Measurements from ENCODE around the gene NBAS. TPM values are rescaled to one million over a fixed set of nuclear protein-coding genes. Genes with fewer than 3 reads are reported as not detected.
A peak's percentile ranks its signal among the peaks of the same experiment; 100 is the strongest.
"Not testable (repeated sequence)": the region's sequence is repeated elsewhere in the genome, so short reads cannot be mapped to it uniquely, and the experiment has no call there.

The NBAS gene
- total RNA-seq, 2 experiments from 2014 or later, result 32.9 to 34.0 TPM

DNA sequence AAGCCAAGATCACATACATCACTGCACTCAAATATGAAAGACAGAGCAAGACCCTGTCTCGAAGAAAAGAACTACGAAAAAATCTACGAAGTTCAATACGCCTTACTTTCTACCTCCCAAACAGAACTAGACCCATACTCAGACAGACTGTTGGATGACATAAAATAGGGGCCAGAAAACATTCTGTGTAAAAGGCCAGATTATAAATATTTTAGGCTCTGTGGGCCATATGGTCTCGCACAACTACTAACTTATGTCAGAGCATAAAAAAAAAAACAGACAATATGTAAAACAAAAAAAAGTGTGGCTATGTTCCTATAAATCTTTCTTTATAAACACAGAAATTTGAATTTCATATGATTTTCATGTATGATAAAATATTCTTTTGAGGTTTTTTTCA is 40.8 kb downstream of the NBAS start:
- DNase-seq, result no peak
- CTCF ChIA-PET, result interaction anchor here (1.7 kb wide), 1 partner anchor 14 kb away, joined by 5 read pairs; no protein-coding TSS in a partner anchor
- Mint-ChIP-seq H3K9me3 (ENCODE audit: low read depth) (no peaks in the 10 kb centered on the region), H3K27ac (no peak overlapping the region), H3K4me3 (no peak overlapping the region), H3K36me3 (peaks cover 28% of the 10 kb centered on the region), H3K27me3 (no peaks in the 10 kb centered on the region), H3K4me1 (no peaks in the 10 kb centered on the region)
- ATAC-seq, result no peak

DNA sequence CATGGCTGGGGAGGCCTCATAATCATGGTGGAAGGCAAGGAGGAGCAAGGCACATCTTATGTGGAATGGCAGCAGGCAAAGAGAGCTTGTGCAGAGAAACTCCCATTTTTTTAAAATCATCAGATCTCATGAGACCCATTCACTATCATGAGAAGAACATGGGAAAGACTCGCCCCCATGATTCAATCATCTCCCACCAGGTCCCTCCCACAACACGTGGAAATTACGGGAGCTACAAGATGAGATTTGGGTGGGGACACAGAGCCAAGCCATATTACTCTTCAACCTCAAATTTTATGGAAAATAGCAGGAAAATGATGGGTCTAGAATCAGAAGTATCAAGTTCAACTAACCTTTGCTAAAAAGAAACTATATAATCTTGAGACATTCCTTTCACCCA is 42.4 kb downstream of the NBAS start:
- H3K27me3 Mint-ChIP-seq; ATAC-seq; H3K27ac Mint-ChIP-seq; CTCF ChIA-PET; H3K9me3 Mint-ChIP-seq (ENCODE audit: low read depth); DNase-seq; H3K4me3 Mint-ChIP-seq; H3K4me1 Mint-ChIP-seq: not testable (repeated sequence)
- peaks cover 23% of the 10 kb centered on the region for H3K36me3 Mint-ChIP-seq

DNA sequence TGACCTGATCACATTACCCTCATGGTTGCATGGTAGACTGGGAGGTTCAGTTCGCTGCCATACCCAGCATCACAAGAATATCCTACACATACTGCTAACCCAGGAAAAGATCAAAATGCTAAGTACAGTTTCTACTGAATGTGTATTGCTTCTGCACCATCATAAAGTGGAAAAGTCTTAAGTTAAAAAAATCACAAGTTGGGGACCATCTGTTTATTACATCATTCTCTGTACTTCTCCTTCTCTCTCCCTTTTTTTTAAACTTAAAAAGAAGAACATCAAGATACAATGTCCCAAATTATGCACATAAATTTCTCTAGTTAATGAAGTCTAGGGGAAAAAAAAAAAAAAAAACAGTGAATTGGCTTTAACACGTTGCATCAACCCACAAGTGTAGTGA is 43.3 kb downstream of the NBAS start:
- no peak for DNase-seq
- Mint-ChIP-seq H3K36me3 (peaks cover 21% of the 10 kb centered on the region), H3K4me3 (no peak overlapping the region), H3K4me1 (no peaks in the 10 kb centered on the region), H3K9me3 (ENCODE audit: low read depth) (no peaks in the 10 kb centered on the region), H3K27ac (no peak overlapping the region), H3K27me3 (no peaks in the 10 kb centered on the region)
- ATAC-seq, result no peak
- CTCF ChIA-PET, result no interaction called here

DNA sequence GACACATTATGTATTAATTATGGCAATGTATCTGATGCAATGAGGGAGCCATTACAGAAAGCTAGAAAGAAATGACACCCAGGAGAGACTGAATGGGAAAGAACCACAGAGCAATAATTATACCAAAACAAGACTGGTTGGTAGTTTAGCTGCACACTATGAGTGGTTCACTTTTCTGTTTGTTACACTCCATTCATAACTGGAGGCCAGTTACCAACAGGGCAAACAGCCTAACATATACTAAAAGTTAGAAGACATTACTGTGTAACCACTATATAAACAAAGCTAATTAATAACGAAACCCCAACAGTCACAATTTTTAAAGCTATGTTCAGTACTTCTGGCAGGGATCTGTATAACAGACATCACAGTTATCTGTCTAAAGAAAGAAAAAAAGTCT is 49.4 kb downstream of the NBAS start:
- CTCF ChIA-PET, result no interaction called here
- H3K27me3 Mint-ChIP-seq, result no peaks in the 10 kb centered on the region
- peaks cover 3% of the 10 kb centered on the region for H3K4me1 Mint-ChIP-seq
- ATAC-seq (peak; percentile 55), DNase-seq (no peak)
- H3K36me3 Mint-ChIP-seq, result peaks cover 26% of the 10 kb centered on the region
- no peaks in the 10 kb centered on the region for H3K9me3 Mint-ChIP-seq (ENCODE audit: low read depth)
- no peak overlapping the region for H3K27ac Mint-ChIP-seq
- H3K4me3 Mint-ChIP-seq, result no peak overlapping the region

DNA sequence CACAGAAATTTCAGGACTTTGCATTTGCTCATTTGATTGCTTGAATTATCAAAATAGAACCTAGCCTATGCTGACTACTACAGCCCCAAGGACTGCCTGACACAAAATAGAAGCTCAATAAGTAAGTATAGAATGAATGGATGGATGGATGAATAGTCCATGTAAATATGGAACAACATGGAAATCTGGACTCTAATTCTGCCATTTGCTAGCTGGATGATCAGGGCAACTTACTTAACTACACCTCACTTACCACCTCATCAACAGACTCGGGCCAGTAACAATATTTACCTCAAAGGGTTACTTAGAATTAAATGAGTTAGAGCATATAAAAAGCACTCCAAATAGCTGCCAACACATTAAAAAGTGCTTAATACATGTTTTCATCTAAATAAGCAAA is 50.6 kb downstream of the NBAS start:
- H3K27me3 Mint-ChIP-seq, result no peaks in the 10 kb centered on the region
- H3K36me3 Mint-ChIP-seq, result peaks cover 26% of the 10 kb centered on the region

DNA sequence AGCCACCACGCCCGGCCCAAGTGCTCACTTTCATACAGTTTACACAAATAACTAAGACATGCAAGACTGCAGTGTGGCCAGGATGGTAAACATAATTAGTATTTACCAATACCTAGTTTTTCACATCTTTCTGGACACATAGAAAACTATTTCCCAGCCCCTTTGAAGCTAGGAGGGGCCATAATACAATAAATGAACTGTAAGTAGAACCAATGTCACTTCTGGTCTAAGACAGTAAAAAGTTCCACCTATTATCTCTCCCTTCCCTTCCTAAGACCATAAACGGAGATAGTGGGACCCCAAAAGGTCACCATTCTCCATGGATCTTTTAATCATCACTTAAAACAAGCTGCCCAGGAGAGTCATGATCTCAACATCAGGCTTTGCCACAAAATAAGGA is 51.0 kb downstream of the NBAS start:
- no peak overlapping the region for H3K27ac Mint-ChIP-seq
- DNase-seq (no peak), ATAC-seq (no peak)
- peaks cover 4% of the 10 kb centered on the region for H3K4me1 Mint-ChIP-seq
- no peak overlapping the region for H3K4me3 Mint-ChIP-seq
- no peaks in the 10 kb centered on the region for H3K27me3 Mint-ChIP-seq
- H3K36me3 Mint-ChIP-seq, result peaks cover 26% of the 10 kb centered on the region
- CTCF ChIA-PET, result no interaction called here
- H3K9me3 Mint-ChIP-seq (ENCODE audit: low read depth), result no peaks in the 10 kb centered on the region

More for the DNA sequence above, 50.6 kb downstream of the NBAS start:
- no peak for ATAC-seq
- Mint-ChIP-seq H3K4me1 (peaks cover 4% of the 10 kb centered on the region), H3K9me3 (ENCODE audit: low read depth) (no peaks in the 10 kb centered on the region), H3K27ac (no peak overlapping the region), H3K4me3 (no peak overlapping the region)
- CTCF ChIA-PET, result no interaction called here
- DNase-seq, result no peak

DNA sequence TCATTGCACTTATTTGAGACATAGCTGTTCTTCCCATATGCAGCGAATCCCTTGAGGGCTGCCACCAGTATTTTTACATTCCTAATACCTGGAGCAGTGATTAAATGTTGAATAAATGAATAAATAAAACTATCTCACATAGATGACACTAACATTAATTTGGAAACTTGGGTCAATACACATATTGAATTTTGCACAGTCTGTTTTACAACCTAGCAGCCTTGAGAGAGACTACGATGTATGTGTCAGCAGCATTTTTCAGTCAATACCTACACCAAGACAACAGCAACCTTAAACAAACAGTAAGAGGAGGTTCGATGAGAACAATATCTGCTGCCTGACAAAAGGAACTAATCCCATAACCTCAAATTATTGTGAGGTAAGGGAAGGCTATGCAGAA is 53.4 kb downstream of the NBAS start:
- CTCF ChIA-PET, result no interaction called here
- no peaks in the 10 kb centered on the region for H3K9me3 Mint-ChIP-seq (ENCODE audit: low read depth)
- H3K4me1 Mint-ChIP-seq, result peaks cover 4% of the 10 kb centered on the region
- peaks cover 35% of the 10 kb centered on the region for H3K36me3 Mint-ChIP-seq
- no peak overlapping the region for H3K4me3 Mint-ChIP-seq
- ATAC-seq (no peak), DNase-seq (no peak)
- H3K27me3 Mint-ChIP-seq, result no peaks in the 10 kb centered on the region
- no peak overlapping the region for H3K27ac Mint-ChIP-seq

DNA sequence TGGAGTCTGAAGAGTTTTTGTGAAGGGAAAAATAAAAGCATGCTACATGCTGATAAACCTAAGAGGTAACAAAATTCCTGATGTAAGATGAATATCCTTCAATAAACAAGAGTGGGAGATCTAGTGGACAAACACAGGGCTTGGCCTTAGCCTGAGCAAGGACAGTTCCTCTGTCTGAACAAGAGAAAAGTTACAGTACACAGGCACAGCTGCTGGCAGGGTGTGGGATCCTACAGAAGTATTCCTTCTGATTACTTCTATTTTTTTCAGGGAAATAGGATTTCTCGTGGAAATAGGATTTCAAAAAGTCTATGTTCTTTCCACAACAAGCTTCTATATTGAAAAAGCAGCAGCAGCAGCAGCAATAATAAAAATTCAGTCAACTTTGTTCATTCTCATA is 54.1 kb downstream of the NBAS start:
- Mint-ChIP-seq H3K9me3 (ENCODE audit: low read depth) (no peaks in the 10 kb centered on the region), H3K4me3 (no peak overlapping the region), H3K36me3 (peaks cover 35% of the 10 kb centered on the region), H3K27me3 (no peaks in the 10 kb centered on the region), H3K4me1 (peaks cover 4% of the 10 kb centered on the region), H3K27ac (no peak overlapping the region)
- no peak for ATAC-seq
- no peak for DNase-seq
- CTCF ChIA-PET, result no interaction called here

DNA sequence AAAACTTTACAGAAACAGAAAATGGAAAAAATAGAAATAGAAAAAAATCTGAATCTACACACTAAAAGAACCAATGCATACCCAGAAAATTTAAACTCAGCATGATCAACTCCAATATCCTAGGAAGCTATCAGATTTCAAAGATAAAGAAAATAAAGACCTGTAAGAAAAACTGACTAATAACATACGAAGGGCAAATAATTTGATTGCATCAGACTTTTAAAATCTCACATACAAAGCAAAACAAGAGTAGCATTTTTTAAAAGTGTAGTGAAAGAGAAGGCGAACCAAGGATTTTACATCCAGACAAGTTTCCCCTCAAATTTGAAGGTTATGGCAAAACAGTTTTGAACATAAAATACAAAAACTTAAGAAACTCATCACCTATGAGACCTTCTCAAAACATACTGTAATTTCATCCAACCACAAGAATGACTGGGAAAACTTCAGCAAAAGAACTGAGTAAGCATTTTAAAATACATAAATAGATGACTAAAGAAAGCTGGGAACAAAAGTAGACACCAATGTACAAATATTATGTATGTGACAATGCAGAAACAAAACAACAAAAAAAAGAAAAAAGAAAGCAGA is 54.8 kb downstream of the NBAS start:
- no peak overlapping the region for H3K27ac Mint-ChIP-seq
- ATAC-seq (no peak), DNase-seq (no peak)
- H3K4me3 Mint-ChIP-seq, result no peak overlapping the region
- peaks cover 2% of the 10 kb centered on the region for H3K4me1 Mint-ChIP-seq
- H3K9me3 Mint-ChIP-seq (ENCODE audit: low read depth), result no peaks in the 10 kb centered on the region
- CTCF ChIA-PET, result no interaction called here
- peaks cover 35% of the 10 kb centered on the region for H3K36me3 Mint-ChIP-seq
- H3K27me3 Mint-ChIP-seq, result no peaks in the 10 kb centered on the region

DNA sequence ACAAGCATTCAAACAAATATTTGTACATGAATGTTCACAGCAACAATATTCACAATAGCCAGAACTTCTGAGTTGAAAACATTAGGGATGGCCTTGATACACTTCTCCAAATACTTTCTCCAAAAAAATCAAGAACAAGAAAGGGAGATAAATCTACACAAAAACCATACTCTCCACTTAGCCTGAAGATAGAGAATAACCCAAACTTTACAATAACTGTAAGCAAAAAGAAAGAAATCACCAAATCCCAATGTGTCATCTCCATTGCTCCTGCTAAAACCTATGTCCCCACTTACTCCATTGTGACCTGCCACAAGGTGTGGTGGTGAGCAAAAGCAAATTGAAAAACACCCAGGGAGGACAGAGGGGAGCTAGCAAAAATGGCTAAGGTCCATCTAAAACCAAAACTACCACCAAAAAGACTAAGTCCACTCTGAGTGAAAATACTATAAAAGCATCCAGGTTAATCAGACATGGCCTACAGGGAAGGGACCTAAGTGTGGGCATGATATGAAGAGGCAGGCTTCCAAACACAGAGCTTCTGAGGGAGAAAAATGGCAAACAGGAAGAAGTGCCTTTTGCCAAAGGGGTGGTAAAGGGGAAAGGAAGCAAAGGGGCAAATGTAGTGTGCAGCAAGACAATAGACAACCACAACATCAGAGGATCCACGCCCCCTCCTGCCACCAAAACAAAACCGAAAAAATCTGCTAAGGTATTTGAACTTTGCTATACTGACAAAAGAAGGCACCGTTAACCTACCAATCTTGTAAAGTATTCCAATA is 56.1 kb downstream of the NBAS start:
- H3K27me3 Mint-ChIP-seq, result no peaks in the 10 kb centered on the region
- no peak for ATAC-seq
- CTCF ChIA-PET, result no interaction called here
- H3K36me3 Mint-ChIP-seq, result peaks cover 32% of the 10 kb centered on the region
- H3K9me3 Mint-ChIP-seq (ENCODE audit: low read depth), result no peaks in the 10 kb centered on the region
- no peak for DNase-seq
- H3K27ac Mint-ChIP-seq, result no peak overlapping the region
- H3K4me3 Mint-ChIP-seq, result no peak overlapping the region
- peaks cover 2% of the 10 kb centered on the region for H3K4me1 Mint-ChIP-seq

DNA sequence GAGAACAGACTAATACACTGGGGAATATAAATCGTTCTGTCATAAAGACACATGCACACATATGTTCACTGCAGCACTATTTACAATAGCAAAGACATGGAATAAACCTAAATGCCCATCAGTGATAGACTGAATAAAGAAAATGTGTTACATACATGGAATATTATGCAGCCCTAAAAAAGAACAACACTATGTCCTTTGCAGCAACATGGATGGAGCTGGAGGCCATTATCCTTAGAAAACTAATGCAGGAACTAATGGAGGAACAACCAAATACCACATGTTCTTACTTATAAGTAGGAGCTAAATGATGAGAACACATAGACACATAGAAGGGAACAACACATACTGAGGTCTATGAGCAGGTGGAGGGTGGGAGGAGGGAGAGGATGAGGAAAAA is 61.9 kb downstream of the NBAS start:
- H3K4me1 Mint-ChIP-seq; H3K9me3 Mint-ChIP-seq (ENCODE audit: low read depth); H3K4me3 Mint-ChIP-seq; CTCF ChIA-PET; H3K27me3 Mint-ChIP-seq; H3K27ac Mint-ChIP-seq; DNase-seq; ATAC-seq: not testable (repeated sequence)
- peaks cover 36% of the 10 kb centered on the region for H3K36me3 Mint-ChIP-seq

DNA sequence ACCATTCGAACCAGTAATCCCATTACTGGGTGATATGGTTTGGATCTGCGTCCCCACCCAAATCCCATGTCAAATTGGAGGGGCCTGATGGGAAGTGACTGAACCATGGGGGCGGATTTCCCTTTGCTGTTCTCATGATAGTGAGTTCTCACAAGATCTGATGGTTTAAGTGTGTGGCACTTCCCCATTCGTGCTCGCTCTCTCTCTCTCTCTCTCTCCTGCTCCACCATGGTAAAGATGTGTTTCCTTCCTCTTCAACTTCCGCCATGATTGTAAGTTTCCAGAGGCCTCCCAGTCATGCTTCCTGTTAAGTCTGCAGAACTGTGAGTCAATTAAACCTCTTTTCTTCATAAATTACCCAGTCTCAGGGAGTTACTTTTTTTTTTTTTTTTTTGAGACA is 62.6 kb downstream of the NBAS start:
- ATAC-seq (no peak), DNase-seq (no peak)
- Mint-ChIP-seq H3K4me3 (no peak overlapping the region), H3K36me3 (peaks cover 33% of the 10 kb centered on the region), H3K27me3 (no peaks in the 10 kb centered on the region), H3K4me1 (no peaks in the 10 kb centered on the region), H3K27ac (no peak overlapping the region), H3K9me3 (ENCODE audit: low read depth) (no peaks in the 10 kb centered on the region)
- CTCF ChIA-PET, result no interaction called here

DNA sequence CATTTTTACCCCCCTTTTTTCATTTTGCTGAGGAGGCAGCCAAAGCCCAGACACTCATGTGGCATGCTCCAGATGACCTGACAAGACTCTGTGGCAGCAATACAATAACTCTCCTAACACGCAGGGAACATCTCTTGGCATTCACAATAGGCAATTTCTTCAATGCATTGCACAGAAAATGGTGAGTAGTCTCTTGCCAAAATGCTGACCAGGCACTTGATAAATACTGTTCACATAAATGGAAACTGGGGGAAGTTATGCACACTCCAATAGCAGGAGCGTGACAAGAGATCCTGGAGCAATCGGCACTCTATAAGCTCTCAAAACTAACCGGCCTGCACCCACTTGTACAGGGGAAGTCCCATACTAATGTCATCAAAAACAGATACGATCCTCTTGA is 66.3 kb downstream of the NBAS start:
- CTCF ChIA-PET, result no interaction called here
- DNase-seq (no peak), ATAC-seq (no peak)
- Mint-ChIP-seq H3K4me1 (peaks cover 3% of the 10 kb centered on the region), H3K9me3 (ENCODE audit: low read depth) (no peaks in the 10 kb centered on the region), H3K36me3 (peaks cover 27% of the 10 kb centered on the region), H3K27ac (no peak overlapping the region), H3K4me3 (no peak overlapping the region), H3K27me3 (no peaks in the 10 kb centered on the region)

DNA sequence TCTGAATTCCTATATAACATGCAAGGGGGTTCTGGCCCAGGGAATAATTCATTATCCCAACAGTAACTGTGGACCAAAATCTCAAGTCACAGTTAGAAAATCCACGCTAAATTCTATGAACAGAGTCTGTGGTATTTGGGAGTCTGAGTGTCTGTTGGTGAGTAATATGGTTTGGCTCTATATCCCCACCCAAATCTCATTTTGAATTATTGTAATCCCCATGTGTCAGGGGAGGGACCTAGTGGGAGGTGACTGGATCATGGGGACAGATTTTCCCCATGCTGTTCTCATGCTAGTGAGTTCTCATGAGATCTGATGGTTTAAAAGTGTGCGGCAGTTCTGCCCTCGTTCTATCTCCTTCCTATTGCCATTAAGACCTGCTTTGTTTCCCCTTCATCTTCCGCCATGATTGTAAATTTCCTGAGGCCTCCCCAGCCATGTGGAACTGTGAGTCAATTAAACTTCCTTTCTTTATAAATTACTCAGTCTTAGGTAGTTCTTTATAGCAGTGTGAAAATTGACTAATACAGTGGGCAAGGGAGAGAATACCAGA is 68.3 kb downstream of the NBAS start:
- DNase-seq, result no peak
- H3K36me3 Mint-ChIP-seq, result peaks cover 13% of the 10 kb centered on the region
- H3K27ac Mint-ChIP-seq, result no peak overlapping the region
- no peaks in the 10 kb centered on the region for H3K9me3 Mint-ChIP-seq (ENCODE audit: low read depth)
- H3K27me3 Mint-ChIP-seq, result no peaks in the 10 kb centered on the region
- peaks cover 3% of the 10 kb centered on the region for H3K4me1 Mint-ChIP-seq
- no peak overlapping the region for H3K4me3 Mint-ChIP-seq
- CTCF ChIA-PET, result no interaction called here
- no peak for ATAC-seq

Data from activated CD8-positive, alpha-beta memory T cell treated with anti-CD3 and anti-CD28 coated beads, Interleukin-2, amount 10 ng/mL, durations not matched to agents 7 days and 5 days (primary cell).